Karpas-422 (cell line): Measurements from ENCODE around the gene CGB2. TPM values are rescaled to one million over a fixed set of nuclear protein-coding genes. Genes with fewer than 3 reads are reported as not detected.
"Not testable (repeated sequence)": the region's sequence is repeated elsewhere in the genome, so short reads cannot be mapped to it uniquely, and the experiment has no call there.

ENCODE experiments used
- DNase-seq: peaks from one replicate; pipeline ENCODE4 v3.0.0-alpha.2; 2015
- H2AFZ ChIP-seq: fragments of 200-600 bp; sonication (generic); 2 replicates; pipeline ENCODE4 v1.6.1; 2014; ENCODE audit warnings: antibody characterized with exemption, low read length, mixed read lengths
- H3K27ac ChIP-seq: fragments of 200-600 bp; sonication (generic); 2 replicates; pipeline ENCODE4 v1.5.1; 2014; ENCODE audit warnings: mild to moderate bottlenecking, low read length, moderate library complexity
- H3K27me3 ChIP-seq: fragments of 200-600 bp; sonication (generic); 2 replicates; pipeline ENCODE4 v1.6.1; 2014; ENCODE audit warnings: low read length, mixed read lengths
- H3K36me3 ChIP-seq: fragments of 200-600 bp; sonication (generic); 2 replicates; pipeline ENCODE4 v1.6.1; 2014; ENCODE audit warnings: low read length, mixed read lengths; ENCODE audit not compliant: insufficient read depth
- H3K4me1 ChIP-seq: fragments of 200-600 bp; sonication (generic); 2 replicates; pipeline ENCODE4 v1.6.1; 2014; ENCODE audit warnings: mild to moderate bottlenecking, low read length, mixed read lengths
- H3K4me2 ChIP-seq: fragments of 200-600 bp; sonication (generic); 2 replicates; pipeline ENCODE4 v1.6.1; 2014; ENCODE audit warnings: low read length, low read depth, mild to moderate bottlenecking; ENCODE audit not compliant: poor library complexity, severe bottlenecking
- H3K4me3 ChIP-seq: fragments of 200-600 bp; sonication (generic); 2 replicates; pipeline ENCODE4 v1.5.1; 2014; ENCODE audit warnings: mild to moderate bottlenecking, antibody characterized with exemption, low read length, mixed read lengths
- H3K79me2 ChIP-seq: fragments of 200-600 bp; sonication (generic); 2 replicates; pipeline ENCODE4 v1.6.1; 2014; ENCODE audit warnings: mild to moderate bottlenecking, low read length, mixed read lengths
- H3K9ac ChIP-seq: fragments of 200-600 bp; sonication (generic); 2 replicates; pipeline ENCODE4 v1.6.0; 2014; ENCODE audit warnings: low read length
- H3K9me2 ChIP-seq: fragments of 200-600 bp; sonication (generic), shearing (Covaris generic); replicated peaks from 2 replicates; pipeline ENCODE4 v1.6.0; 2014; ENCODE audit warnings: mild to moderate bottlenecking, low read length, moderate library complexity; ENCODE audit not compliant: insufficient read depth
- H3K9me3 ChIP-seq: fragments of 300-700, 200-600 bp; sonication (generic); 2 replicates; pipeline ENCODE4 v1.6.1; 2014; ENCODE audit warnings: low read length, mixed read lengths
- H4K20me1 ChIP-seq: fragments of 200-600 bp; sonication (generic); 2 replicates; pipeline ENCODE4 v1.6.1; 2014; ENCODE audit warnings: mild to moderate bottlenecking, antibody characterized with exemption, low read length, low read depth; ENCODE audit not compliant: insufficient read depth
- small RNA-seq: library from RNA; depleted of rRNA; stranded (forward); fragments of <200 nt; gene quantifications from one replicate; pipeline ENCODE3, GENCODE V24; 2014
- total RNA-seq: library from RNA; depleted of rRNA; stranded (reverse); fragments of >200 nt; shearing (Covaris generic); gene quantifications from 2 replicates; pipeline ENCODE4 v1.2.3, GENCODE V29; 2014; ENCODE audit warnings: low replicate concordance; rRNA removed

Gene CGB2
- total RNA-seq, 1 experiment from 2014 or later: not detected

DNA sequence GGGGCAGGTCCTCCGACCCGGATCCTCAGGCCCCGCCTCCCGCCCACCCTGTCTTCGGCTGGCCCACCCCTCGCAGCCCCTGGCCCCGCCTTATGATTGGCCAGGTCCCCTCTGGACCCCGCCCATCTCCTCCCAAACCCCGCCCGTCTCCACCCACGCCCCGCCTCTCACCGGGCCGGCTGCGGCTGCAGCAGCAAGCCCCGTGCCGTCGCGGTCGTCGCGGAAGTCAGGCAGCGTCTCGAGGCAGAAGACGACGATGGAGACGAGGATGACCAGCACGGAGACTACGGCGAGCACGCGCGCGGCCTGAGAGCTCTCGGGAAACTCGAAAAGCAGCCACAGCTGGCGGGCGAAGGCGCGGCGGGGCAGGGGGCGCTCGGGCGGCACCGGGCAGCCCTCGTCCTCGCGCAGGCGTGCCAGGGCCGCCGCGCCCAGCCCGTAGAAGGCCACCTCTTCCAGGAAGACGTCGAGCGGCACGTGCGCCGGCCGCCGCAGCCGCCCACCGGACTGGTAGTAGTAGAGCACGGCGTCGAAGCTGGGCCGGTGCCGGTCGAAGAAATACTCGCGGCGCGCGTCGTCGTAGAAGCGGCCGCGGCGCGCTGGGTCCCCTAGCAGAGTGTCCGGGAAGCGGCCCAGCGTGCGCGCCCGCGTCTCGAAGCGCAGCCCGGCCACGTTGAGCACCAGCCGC, 40.3 kb downstream of the CGB2 start:
- Histone ChIP-seq H3K4me3 (no peak overlapping the region), H3K27me3 (no peaks in the 10 kb centered on the region), H3K9me2 (0 out of 2 replicates have a peak, but pooled peaks cover 5% of the 10 kb centered on the region), H3K4me1 (no peaks in the 10 kb centered on the region), H2AFZ (no peak overlapping the region), H3K79me2 (no peaks in the 10 kb centered on the region), H3K9me3 (no peaks in the 10 kb centered on the region), H3K4me2 (no peak overlapping the region), H4K20me1 (no peaks in the 10 kb centered on the region), H3K27ac (no peak overlapping the region), H3K36me3 (no peaks in the 10 kb centered on the region), H3K9ac (no peak overlapping the region)
- DNase-seq: no peak

DNA sequence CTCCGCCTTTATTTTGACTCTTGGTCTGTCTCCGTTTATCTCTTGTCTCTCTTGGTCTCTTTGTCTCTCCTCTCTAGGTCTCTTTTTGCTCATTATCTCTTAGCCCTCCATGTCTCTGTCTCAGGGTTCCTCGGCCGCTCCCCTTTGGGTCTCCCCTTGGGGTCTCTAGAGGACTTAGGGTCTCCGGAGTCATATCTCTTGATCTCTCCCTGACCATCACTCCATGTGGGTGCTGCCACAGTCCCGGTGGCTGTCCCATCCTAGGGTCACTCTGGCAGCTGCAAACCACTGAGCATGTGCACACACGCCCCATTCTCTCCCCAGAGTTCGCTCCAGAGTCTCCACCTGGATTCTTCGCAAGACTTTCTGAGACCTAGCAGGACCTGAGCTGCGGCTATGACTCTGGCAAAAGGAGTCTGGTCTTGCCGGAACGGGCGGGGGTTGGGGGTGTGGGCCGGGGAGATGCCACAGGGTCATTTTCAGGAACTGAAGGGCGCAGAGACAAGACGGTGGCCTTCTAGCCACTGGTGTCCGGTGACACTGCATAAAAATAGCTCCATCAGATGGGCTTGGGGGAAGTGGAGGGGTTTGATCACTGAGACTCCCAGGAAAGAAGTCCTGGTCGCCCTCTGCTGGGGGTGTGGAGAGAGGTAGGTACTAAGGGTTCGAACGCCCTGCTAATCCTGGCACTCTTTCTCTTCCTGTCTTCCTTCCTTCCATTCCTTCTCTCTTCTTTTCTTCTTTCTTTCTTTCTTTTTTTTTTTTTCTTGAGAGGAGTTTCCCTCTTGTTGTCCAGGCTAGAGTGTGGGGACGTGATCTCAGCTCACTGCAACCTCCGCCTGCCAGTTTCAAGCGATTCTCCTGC, 42.1 kb downstream of the CGB2 start:
- H2AFZ ChIP-seq: no peak overlapping the region
- H3K9me3 ChIP-seq: no peaks in the 10 kb centered on the region
- H3K9ac ChIP-seq: no peak overlapping the region
- 0 out of 2 replicates have a peak, but pooled peaks cover 5% of the 10 kb centered on the region for H3K9me2 ChIP-seq
- H3K79me2 ChIP-seq: no peaks in the 10 kb centered on the region
- no peaks in the 10 kb centered on the region for H3K36me3 ChIP-seq
- H3K4me1 ChIP-seq: no peaks in the 10 kb centered on the region
- peak; percentile 56 for DNase-seq
- H3K27me3 ChIP-seq: no peaks in the 10 kb centered on the region
- H3K27ac ChIP-seq: no peak overlapping the region
- H4K20me1 ChIP-seq: no peaks in the 10 kb centered on the region
- H3K4me3 ChIP-seq: no peak overlapping the region
- no peak overlapping the region for H3K4me2 ChIP-seq

DNA sequence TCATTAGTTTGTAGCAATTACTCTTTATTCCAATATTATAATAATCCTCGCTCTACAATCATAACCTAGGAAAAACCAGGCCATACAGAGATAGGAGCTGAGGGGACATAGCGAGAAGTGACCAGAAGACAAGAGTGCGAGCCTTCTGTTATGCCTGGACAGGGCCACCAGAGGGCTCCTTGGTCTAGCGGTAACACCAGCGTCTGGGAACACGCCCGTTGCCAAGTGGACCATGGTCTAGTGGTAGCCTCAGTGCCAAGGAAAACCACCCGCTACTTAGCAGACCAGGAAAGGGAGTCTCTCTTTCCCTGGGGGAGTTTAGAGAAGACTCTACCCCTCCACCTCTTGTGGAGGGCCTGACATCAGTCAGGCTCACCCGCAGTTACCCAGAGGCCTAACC, 43.2 kb downstream of the CGB2 start:
- H3K4me3 ChIP-seq, H3K27ac ChIP-seq, H3K36me3 ChIP-seq, H3K79me2 ChIP-seq, H3K27me3 ChIP-seq, H3K9me2 ChIP-seq, H3K4me1 ChIP-seq, H2AFZ ChIP-seq, H3K4me2 ChIP-seq, H3K9ac ChIP-seq, H3K9me3 ChIP-seq, H4K20me1 ChIP-seq: not testable (repeated sequence)
- DNase-seq: peak; percentile 62

DNA sequence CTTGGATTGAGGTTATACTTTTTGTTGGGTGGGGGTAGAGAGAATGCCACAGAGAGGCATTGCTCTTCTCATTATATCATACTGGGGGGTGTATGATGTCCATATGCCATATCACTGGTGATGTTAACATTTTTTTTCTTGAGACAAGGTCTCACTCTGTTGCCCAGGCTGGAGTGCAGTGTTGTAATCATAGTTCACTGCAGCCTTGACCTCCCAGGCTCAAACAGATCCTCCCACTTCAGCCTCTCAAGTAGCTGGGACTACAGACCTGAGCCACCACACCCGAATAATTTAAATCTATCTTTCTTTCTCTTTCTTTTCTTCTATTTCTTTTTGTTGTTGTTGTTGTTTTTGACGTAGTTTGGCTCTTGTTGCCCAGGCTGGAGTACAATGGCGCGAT, 48.7 kb downstream of the CGB2 start:
- H3K4me2 ChIP-seq: no peak overlapping the region
- H3K36me3 ChIP-seq: no peaks in the 10 kb centered on the region
- H2AFZ ChIP-seq: no peak overlapping the region
- peaks cover 2% of the 10 kb centered on the region for H3K79me2 ChIP-seq
- DNase-seq: peak; percentile 24
- no peak overlapping the region for H3K27ac ChIP-seq
- H3K4me3 ChIP-seq: no peak overlapping the region
- no peaks in the 10 kb centered on the region for H3K9me3 ChIP-seq
- H4K20me1 ChIP-seq: peaks cover under 1% of the 10 kb centered on the region; the same call in 1 of the 2 replicates
- no peaks in the 10 kb centered on the region for H3K9me2 ChIP-seq
- H3K27me3 ChIP-seq: no peaks in the 10 kb centered on the region
- H3K4me1 ChIP-seq: peaks cover 4% of the 10 kb centered on the region
- no peak overlapping the region for H3K9ac ChIP-seq

DNA sequence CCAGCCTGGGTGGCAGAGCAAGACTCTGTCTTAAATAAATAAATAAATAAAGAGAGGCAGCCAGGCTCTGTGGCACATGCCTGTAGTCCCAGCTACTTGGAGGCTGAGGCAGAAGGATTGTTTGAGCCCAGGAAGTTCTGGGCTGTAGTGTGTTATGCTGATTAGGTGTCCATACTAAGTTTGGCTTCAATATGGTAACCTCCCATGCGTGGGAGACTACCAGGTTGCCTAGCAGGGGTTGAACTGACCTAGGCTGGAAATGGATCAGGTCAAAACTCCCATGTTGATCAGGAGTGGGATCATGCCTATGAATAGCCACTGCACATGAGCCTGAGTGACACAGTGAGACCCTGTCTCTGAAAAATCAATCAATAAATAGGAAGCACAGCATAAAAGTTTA, 49.6 kb downstream of the CGB2 start:
- H2AFZ ChIP-seq: no peak overlapping the region

More for the DNA sequence above, 49.6 kb downstream of the CGB2 start:
- H3K36me3 ChIP-seq: peaks cover 5% of the 10 kb centered on the region; the same call in 1 of the 2 replicates
- peaks cover 9% of the 10 kb centered on the region for H4K20me1 ChIP-seq
- no peak overlapping the region for H3K4me3 ChIP-seq
- no peak overlapping the region for H3K9ac ChIP-seq
- no peaks in the 10 kb centered on the region for H3K27me3 ChIP-seq
- H3K79me2 ChIP-seq: peaks cover 10% of the 10 kb centered on the region
- H3K9me2 ChIP-seq: no peaks in the 10 kb centered on the region
- no peak overlapping the region for H3K4me2 ChIP-seq
- no peaks in the 10 kb centered on the region for H3K9me3 ChIP-seq
- H3K27ac ChIP-seq: no peak overlapping the region
- DNase-seq: no peak
- peaks cover 7% of the 10 kb centered on the region for H3K4me1 ChIP-seq

Small RNA genes lying within 50 kb of the gene (small RNA-seq; reads per million reads assigned to genes)
- not detected for gene MIR6798
- gene RN7SL708P: not detected

Other genes with a start within 250 kb of the CGB2 start
- gene BCAT2, start 220.9 kb upstream of the CGB2 start, total RNA-seq: 45.9 and 74.6 TPM in 2 replicates
- 1.0 and 1.9 TPM in 2 replicates for gene HSD17B14, start 195.4 kb upstream of the CGB2 start, total RNA-seq
- not detected in 2 replicates for gene PLEKHA4, start 163.3 kb upstream of the CGB2 start, total RNA-seq
- 22.6 and 31.3 TPM in 2 replicates for gene PPP1R15A, start 159.5 kb upstream of the CGB2 start, total RNA-seq
- gene TULP2, start 133.1 kb upstream of the CGB2 start, total RNA-seq: not detected in 2 replicates
- 57.5 and 98.2 TPM in 2 replicates for gene NUCB1, start 131.6 kb upstream of the CGB2 start, total RNA-seq
- 1.4 and 3.3 TPM in 2 replicates for gene DHDH, start 98.2 kb upstream of the CGB2 start, total RNA-seq
- 93.8 and 164 TPM in 2 replicates for gene BAX, start 77.0 kb upstream of the CGB2 start, total RNA-seq
- 6,036 and 6,638 TPM in 2 replicates for gene FTL, start 66.6 kb upstream of the CGB2 start, total RNA-seq
- 39.0 and 42.6 TPM in 2 replicates for gene GYS1, start 38.6 kb upstream of the CGB2 start, total RNA-seq
- 107 and 298 TPM in 2 replicates for gene RUVBL2, start 38.0 kb upstream of the CGB2 start, total RNA-seq
- gene LHB, start 14.8 kb upstream of the CGB2 start, total RNA-seq: not detected in 2 replicates
- not detected in 2 replicates for gene CGB3, start 7.6 kb upstream of the CGB2 start, total RNA-seq
- gene CGB1, start 5.0 kb downstream of the CGB2 start, total RNA-seq: not detected in 2 replicates
- not detected in 2 replicates for gene CGB5, start 12.0 kb downstream of the CGB2 start, total RNA-seq
- gene CGB8, start 17.2 kb downstream of the CGB2 start, total RNA-seq: not detected in 2 replicates
- not detected in 2 replicates for gene CGB7, start 25.9 kb downstream of the CGB2 start, total RNA-seq
- gene NTF4, start 32.9 kb downstream of the CGB2 start, total RNA-seq: not detected in 2 replicates
- not detected in 2 replicates for gene KCNA7, start 40.8 kb downstream of the CGB2 start, total RNA-seq
- gene SNRNP70, start 53.6 kb downstream of the CGB2 start, total RNA-seq: 420 and 646 TPM in 2 replicates
- 6.4 and 23.4 TPM in 2 replicates for gene LIN7B, start 82.5 kb downstream of the CGB2 start, total RNA-seq
- 3.4 and 5.5 TPM in 2 replicates for gene C19orf73, start 87.3 kb downstream of the CGB2 start, total RNA-seq
- 5.4 and 7.9 TPM in 2 replicates for gene PPFIA3, start 87.7 kb downstream of the CGB2 start, total RNA-seq
- not detected in 2 replicates for gene HRC, start 123.5 kb downstream of the CGB2 start, total RNA-seq
- gene TRPM4, start 125.9 kb downstream of the CGB2 start, total RNA-seq: not detected in 2 replicates